WERI-Rb-1 (cell line): ENCODE results near the gene TOX2.

Experiments used
- DNase-seq: peaks from one replicate; pipeline ENCODE4 v3.0.0-alpha.2; 2020
- H3K27ac ChIP-seq: fragments of 250-450 bp; sonication (Bioruptor Pico); 2 replicates; pipeline ENCODE4 v1.5.1; 2020; ENCODE audit warnings: mild to moderate bottlenecking, moderate library complexity
- H3K27me3 ChIP-seq: fragments of 250-450 bp; sonication (Bioruptor Pico); 2 replicates; pipeline ENCODE4 v1.5.1; 2021; ENCODE audit warnings: mild to moderate bottlenecking, low read depth, moderate library complexity; ENCODE audit not compliant: insufficient read depth, severe bottlenecking
- H3K36me3 ChIP-seq: fragments of 250-450 bp; sonication (Bioruptor Pico); 2 replicates; pipeline ENCODE4 v1.5.1; 2020; ENCODE audit warnings: mild to moderate bottlenecking, moderate library complexity
- H3K4me3 ChIP-seq: 2 replicates; pipeline ENCODE4 v1.5.1; 2011; ENCODE audit warnings: low read depth, mild to moderate bottlenecking, control low read depth, low read length
- H3K9me3 ChIP-seq: fragments of 250-450 bp; sonication (Bioruptor Pico); 2 replicates; pipeline ENCODE4 v1.5.1; 2021; ENCODE audit warnings: mild to moderate bottlenecking, moderate library complexity; ENCODE audit not compliant: severe bottlenecking
- TF ChIP-seq, protein P1 (sequence below): IDR thresholded peaks from 2 replicates; pipeline ENCODE4 v1.5.1; 2011; ENCODE audit warnings: low read depth, mild to moderate bottlenecking, control low read depth, inconsistent platforms, low read length

TOX2 gene

GRCh38 chr20:44080646-44081267 lies 166.1 kb downstream of the TOX2 start:
- TF ChIP-seq, protein P1, sequence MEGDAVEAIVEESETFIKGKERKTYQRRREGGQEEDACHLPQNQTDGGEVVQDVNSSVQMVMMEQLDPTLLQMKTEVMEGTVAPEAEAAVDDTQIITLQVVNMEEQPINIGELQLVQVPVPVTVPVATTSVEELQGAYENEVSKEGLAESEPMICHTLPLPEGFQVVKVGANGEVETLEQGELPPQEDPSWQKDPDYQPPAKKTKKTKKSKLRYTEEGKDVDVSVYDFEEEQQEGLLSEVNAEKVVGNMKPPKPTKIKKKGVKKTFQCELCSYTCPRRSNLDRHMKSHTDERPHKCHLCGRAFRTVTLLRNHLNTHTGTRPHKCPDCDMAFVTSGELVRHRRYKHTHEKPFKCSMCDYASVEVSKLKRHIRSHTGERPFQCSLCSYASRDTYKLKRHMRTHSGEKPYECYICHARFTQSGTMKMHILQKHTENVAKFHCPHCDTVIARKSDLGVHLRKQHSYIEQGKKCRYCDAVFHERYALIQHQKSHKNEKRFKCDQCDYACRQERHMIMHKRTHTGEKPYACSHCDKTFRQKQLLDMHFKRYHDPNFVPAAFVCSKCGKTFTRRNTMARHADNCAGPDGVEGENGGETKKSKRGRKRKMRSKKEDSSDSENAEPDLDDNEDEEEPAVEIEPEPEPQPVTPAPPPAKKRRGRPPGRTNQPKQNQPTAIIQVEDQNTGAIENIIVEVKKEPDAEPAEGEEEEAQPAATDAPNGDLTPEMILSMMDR = peak; percentile 90
- Histone ChIP-seq H3K4me3 (no peak overlapping the region), H3K27ac (no peak overlapping the region), H3K36me3 (no peaks in the 10 kb centered on the region), H3K27me3 (no peaks in the 10 kb centered on the region), H3K9me3 (no peaks in the 10 kb centered on the region)
- DNase-seq = peak; percentile 67

- Histone ChIP-seq H3K27me3 (no peaks in the 10 kb centered on the region), H3K27ac (no peak overlapping the region), H3K4me3 (no peak overlapping the region), H3K9me3 (no peaks in the 10 kb centered on the region), H3K36me3 (no peaks in the 10 kb centered on the region)
- TF ChIP-seq, protein P1 = no peak
- DNase-seq = no peak
Measured at GRCh38 chr20:44081476-44081875, 166.8 kb downstream of the TOX2 start.

GRCh38 chr20:44081888-44082287 lies 167.2 kb downstream of the TOX2 start:
- TF ChIP-seq, protein P1 = no peak
- H3K9me3 ChIP-seq = no peaks in the 10 kb centered on the region
- no peak for DNase-seq
- no peaks in the 10 kb centered on the region for H3K27me3 ChIP-seq
- no peaks in the 10 kb centered on the region for H3K36me3 ChIP-seq
- no peak overlapping the region for H3K27ac ChIP-seq
- H3K4me3 ChIP-seq = no peak overlapping the region

- Histone ChIP-seq H3K9me3 (no peaks in the 10 kb centered on the region), H3K36me3 (no peaks in the 10 kb centered on the region), H3K27ac (no peak overlapping the region), H3K4me3 (no peak overlapping the region), H3K27me3 (no peaks in the 10 kb centered on the region)
- no peak for DNase-seq
- TF ChIP-seq, protein P1 = no peak
Measured at GRCh38 chr20:44083220-44083933, 168.7 kb downstream of the TOX2 start.

- no peak overlapping the region for H3K4me3 ChIP-seq
- no peak overlapping the region for H3K27ac ChIP-seq
Measured at GRCh38 chr20:44084439-44084838, 169.8 kb downstream of the TOX2 start.

More at GRCh38 chr20:44084439-44084838, 169.8 kb downstream of the TOX2 start:
- Histone ChIP-seq H3K36me3 (no peaks in the 10 kb centered on the region), H3K9me3 (no peaks in the 10 kb centered on the region), H3K27me3 (no peaks in the 10 kb centered on the region)
- DNase-seq = no peak
- TF ChIP-seq, protein P1 = no peak
